Measurements from ENCODE around the gene CEP295NL. TPM values are rescaled to one million over a fixed set of nuclear protein-coding genes. Genes with fewer than 3 reads are reported as not detected.

CEP295NL gene, protein sequence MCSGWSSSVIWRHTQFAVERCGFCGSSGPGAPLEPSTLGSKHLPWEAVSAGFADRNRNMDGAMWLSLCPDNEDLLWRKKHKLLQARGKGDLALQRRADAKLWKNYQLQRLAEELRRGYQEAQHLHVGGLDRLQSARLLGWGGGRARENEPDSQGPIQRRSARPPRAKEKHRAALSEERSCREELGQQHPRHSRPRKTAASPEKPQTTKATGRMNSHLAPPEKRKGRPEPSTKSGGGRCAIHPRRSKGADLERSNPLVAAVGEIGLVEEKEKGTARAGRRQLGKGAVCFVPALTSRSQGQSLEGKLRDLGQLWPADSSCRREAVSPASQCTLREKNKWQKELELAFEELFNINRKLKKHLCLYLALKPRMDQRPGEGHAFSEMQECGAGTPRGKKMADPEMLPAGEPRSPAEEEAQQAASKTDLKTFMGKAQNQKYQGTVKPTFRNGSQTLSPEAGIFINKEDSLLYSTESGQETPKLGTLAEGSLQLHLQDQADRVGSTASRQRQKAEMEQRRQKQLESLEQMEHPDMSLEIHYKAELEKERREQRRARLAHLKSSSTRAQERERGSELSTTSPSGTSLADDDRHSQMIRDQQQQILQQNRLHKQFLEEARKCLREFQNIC
- total RNA-seq, result 1.4 TPM

DNA sequence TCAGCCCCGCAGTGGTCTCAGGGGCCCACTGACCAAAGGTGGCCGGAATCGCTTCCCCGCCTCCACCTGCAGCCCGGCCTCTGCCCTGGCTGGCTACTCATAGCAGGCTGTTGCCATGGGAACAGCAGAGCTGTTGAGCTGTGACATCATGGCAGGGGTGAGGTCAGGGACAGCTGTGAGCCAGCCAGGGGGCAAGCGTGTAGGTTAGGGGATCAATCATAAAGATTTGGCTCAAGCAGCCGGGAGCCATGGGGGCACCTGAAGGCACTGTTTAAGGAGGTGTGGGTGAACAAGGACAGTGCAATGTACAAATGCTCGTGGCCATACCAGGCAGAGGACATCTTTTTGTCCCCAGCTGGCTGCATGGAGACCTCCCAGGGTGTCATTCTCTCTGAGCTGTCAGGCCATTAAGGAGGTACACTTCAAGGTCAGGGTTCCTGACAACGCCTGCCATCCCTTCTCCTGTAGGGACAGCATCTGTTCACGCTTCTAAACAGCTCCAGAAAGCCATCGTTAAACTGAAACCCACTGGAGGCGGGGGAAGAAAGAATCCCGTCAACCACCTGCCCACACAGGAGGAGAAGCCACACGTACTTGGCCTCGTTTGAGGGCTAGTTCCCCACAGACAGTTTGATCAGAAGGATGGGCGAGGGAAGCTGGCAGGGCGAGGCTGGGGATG, at the start of gene CEP295NL:
Gene CEP295NL, minus strand, starts transcription at position 101 of the 679 bp plus-strand sequence. CDS start 1,373 bp downstream, outside the sequence.

DNA sequence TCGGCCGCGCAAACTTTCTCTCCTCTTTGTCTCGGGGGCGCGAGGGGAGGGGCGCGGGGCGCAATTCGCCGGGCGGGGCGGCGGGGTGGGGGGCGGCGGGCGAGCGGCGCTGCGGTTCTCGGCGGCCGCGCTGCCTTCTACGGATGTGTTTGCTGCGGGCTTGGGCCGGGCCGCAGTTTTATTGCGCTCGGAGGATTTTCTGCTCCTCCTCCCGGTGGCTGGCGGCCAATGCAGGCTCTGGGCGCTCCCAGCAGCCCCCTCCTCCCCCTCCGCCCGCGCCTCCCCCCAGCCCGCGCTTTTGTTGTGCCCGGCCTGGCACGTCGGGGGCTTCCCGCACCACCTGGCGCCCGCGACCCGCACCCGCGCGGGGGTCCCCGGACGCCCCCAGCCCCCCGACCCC, 22.2 kb upstream of the CEP295NL start, which contains the start of gene TIMP2:
Gene TIMP2, minus strand, starts transcription at position 154 of the 400 bp plus-strand sequence. CDS start 299 bp downstream, outside the sequence.

DNA sequence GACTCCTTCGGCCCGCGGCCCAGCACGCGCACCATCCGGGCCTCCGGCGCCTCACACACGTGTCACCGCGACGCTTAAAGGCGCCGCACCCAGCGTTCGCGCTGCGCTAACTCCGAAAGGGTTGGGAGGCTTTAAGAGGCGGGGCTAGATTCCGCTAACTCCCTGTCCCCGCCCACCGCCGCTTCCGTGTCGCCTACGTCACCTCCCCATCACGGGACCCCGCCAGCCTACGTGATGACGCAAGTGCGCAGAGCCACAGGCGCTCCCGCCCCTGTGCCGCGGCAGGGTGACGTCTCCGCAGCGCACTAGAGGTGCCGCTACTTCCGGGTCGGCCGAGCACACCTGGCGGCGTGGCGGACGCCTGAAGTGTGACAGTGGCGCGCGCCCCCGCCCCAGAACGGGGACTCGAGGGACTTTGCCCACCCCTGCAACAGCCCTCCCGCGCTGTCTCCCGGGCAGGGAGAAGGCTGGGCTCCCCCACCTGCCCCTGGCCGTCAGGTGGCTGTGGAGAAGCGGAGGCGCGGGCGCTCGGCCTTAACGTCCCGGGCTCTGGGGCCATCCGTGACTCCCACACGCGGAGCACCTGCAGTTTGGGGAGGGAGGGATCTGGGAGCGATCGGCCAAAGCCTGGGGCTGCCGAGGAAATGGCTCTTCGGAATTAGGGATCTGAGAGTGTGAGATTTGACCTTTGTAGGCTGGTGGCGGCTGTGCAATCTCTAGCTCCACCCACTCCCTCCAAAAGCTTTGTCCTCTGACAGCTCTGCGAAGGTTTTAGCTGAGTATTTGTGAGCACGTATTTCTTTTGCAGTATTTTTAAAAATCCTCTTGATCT, 62.0 kb downstream of the CEP295NL start, which contains the start of gene USP36:
Gene USP36, minus strand, starts transcription at position 35 of the 832 bp plus-strand sequence. CDS start 4,451 bp downstream, outside the sequence.

Other genes with a start within 250 kb of the CEP295NL start
- gene CYTH1, start 120.9 kb downstream of the CEP295NL start, total RNA-seq, result 41.1 TPM
- 15.0 TPM for gene USP36, start 62.4 kb downstream of the CEP295NL start, total RNA-seq
- gene TIMP2, start 22.2 kb upstream of the CEP295NL start, total RNA-seq, result 94.6 TPM
- gene LGALS3BP, start 76.7 kb upstream of the CEP295NL start, total RNA-seq, result 28.6 TPM
- gene CANT1, start 106.6 kb upstream of the CEP295NL start, total RNA-seq, result 24.9 TPM
- gene C1QTNF1, start 121.0 kb upstream of the CEP295NL start, total RNA-seq, result 3.2 TPM
- gene ENGASE, start 171.6 kb upstream of the CEP295NL start, total RNA-seq, result 18.7 TPM